HG02973 (cell line): ENCODE data around the gene USP31.

Experiments
- ATAC-seq: cut with Tn5 transposase; IDR thresholded peaks from one replicate; pipeline ENCODE4 v1.9.1; 2021; ENCODE audit warnings: moderate library complexity; ENCODE audit not compliant: unreplicated experiment

The USP31 gene

GRCh38 chr16:23134274-23134673, 15.0 kb downstream of the USP31 start:
- no peak for ATAC-seq

GRCh38 chr16:23132775-23133463, 16.3 kb downstream of the USP31 start:
- no peak for ATAC-seq

GRCh38 chr16:23131931-23132621, 17.2 kb downstream of the USP31 start:
- no peak for ATAC-seq

- no peak for ATAC-seq
Observed at GRCh38 chr16:23131436-23131835, 17.8 kb downstream of the USP31 start.

GRCh38 chr16:23131036-23131435, 18.2 kb downstream of the USP31 start:
- no peak for ATAC-seq

GRCh38 chr16:23129686-23130085, 19.6 kb downstream of the USP31 start:
- ATAC-seq, result no peak

- no peak for ATAC-seq
Observed at GRCh38 chr16:23128056-23128455, 21.2 kb downstream of the USP31 start.

GRCh38 chr16:23125277-23125676, 24.0 kb downstream of the USP31 start:
- ATAC-seq, result no peak

GRCh38 chr16:23124315-23124714, 24.9 kb downstream of the USP31 start:
- no peak for ATAC-seq

GRCh38 chr16:23122144-23122543, 27.1 kb downstream of the USP31 start:
- no peak for ATAC-seq

- ATAC-seq, result no peak
Observed at GRCh38 chr16:23121024-23121423, 28.2 kb downstream of the USP31 start.

GRCh38 chr16:23120562-23120961, 28.7 kb downstream of the USP31 start:
- ATAC-seq, result no peak

GRCh38 chr16:23119570-23119969, 29.7 kb downstream of the USP31 start:
- no peak for ATAC-seq

- no peak for ATAC-seq
Observed at GRCh38 chr16:23114131-23114904, 34.9 kb downstream of the USP31 start.

- ATAC-seq, result no peak
Observed at GRCh38 chr16:23113185-23113584, 36.1 kb downstream of the USP31 start.

- no peak for ATAC-seq
Observed at GRCh38 chr16:23110257-23110899, 38.9 kb downstream of the USP31 start.

- ATAC-seq, result no peak
Observed at GRCh38 chr16:23107936-23108335, 41.3 kb downstream of the USP31 start.

- no peak for ATAC-seq
Observed at GRCh38 chr16:23107117-23107516, 42.1 kb downstream of the USP31 start.

GRCh38 chr16:23105309-23105708, 43.9 kb downstream of the USP31 start:
- no peak for ATAC-seq

GRCh38 chr16:23104032-23104955, 45.0 kb downstream of the USP31 start:
- ATAC-seq, result no peak
